ENCODE measurements around the gene NECTIN2.

The NECTIN2 gene

DNA sequence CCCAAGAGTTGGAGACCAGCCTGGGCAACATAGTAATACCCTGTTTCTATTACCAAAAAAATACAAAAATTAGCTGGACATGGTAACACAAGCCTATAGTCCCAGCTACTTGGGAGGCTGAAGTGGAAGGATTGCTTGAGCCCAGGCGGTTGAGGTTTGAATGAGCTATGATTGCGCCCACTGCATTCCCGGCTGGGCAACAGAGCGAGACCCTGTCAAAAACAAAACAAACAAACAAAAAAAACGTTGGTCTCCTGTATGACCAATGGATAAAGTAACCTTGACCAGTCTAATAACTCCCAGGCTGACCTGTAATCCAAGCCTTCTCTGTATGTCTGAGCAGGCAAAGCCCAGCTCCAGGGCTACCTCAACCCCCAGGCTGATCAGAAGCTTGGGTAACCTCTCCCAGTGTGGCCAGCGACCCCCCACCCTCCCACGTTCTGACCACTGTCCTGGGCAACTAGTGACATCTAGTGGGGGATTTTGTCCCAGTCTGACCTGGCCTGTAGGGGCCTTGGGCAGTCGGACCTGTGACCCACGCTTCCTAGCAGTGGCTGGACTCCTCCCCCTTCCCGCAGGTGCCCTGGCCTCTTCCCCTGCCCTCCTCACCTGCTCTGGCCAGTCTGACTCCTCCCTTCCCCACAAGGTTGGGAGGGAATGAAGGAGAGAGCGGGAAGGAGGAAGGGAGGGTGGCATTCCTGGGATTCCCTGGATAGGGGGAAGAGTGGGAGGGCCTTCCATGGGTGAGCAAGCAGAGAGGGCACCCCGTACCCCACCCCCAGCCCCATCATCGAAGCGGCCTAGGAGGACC lies 38.2 kb upstream of the NECTIN2 start:
- peak; percentile 69 for ATAC-seq
- TF ChIP-seq, protein P1, sequence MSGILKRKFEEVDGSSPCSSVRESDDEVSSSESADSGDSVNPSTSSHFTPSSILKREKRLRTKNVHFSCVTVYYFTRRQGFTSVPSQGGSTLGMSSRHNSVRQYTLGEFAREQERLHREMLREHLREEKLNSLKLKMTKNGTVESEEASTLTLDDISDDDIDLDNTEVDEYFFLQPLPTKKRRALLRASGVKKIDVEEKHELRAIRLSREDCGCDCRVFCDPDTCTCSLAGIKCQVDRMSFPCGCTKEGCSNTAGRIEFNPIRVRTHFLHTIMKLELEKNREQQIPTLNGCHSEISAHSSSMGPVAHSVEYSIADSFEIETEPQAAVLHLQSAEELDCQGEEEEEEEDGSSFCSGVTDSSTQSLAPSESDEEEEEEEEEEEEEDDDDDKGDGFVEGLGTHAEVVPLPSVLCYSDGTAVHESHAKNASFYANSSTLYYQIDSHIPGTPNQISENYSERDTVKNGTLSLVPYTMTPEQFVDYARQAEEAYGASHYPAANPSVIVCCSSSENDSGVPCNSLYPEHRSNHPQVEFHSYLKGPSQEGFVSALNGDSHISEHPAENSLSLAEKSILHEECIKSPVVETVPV (CRISPR knock-in tag; IDR thresholded peaks at IDR 0.05): no peak

- TF ChIP-seq TCF4 (CRISPR knock-in tag; IDR thresholded peaks at IDR 0.05; ENCODE audit: borderline replicate concordance): no peak
- TF ChIP-seq, protein P1 (CRISPR knock-in tag; IDR thresholded peaks at IDR 0.05): no peak
- TF ChIP-seq, protein P2, sequence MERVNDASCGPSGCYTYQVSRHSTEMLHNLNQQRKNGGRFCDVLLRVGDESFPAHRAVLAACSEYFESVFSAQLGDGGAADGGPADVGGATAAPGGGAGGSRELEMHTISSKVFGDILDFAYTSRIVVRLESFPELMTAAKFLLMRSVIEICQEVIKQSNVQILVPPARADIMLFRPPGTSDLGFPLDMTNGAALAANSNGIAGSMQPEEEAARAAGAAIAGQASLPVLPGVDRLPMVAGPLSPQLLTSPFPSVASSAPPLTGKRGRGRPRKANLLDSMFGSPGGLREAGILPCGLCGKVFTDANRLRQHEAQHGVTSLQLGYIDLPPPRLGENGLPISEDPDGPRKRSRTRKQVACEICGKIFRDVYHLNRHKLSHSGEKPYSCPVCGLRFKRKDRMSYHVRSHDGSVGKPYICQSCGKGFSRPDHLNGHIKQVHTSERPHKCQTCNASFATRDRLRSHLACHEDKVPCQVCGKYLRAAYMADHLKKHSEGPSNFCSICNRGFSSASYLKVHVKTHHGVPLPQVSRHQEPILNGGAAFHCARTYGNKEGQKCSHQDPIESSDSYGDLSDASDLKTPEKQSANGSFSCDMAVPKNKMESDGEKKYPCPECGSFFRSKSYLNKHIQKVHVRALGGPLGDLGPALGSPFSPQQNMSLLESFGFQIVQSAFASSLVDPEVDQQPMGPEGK (CRISPR knock-in tag; IDR thresholded peaks at IDR 0.05; ENCODE audit: borderline replicate concordance): no peak
- no peak for TF ChIP-seq TOX (CRISPR knock-in tag; IDR thresholded peaks at IDR 0.05; ENCODE audit: borderline replicate concordance)
- TF ChIP-seq OSR1 (CRISPR knock-in tag; IDR thresholded peaks at IDR 0.05): no peak
- no peak for TF ChIP-seq ZNF70 (CRISPR knock-in tag; IDR thresholded peaks at IDR 0.05)
- TF ChIP-seq ZNF565 (CRISPR knock-in tag; conservative IDR thresholded peaks at IDR 0.05; ENCODE audit: low read depth): no peak
- no peak for TF ChIP-seq GLIS3 (CRISPR knock-in tag; IDR thresholded peaks at IDR 0.05)
- TF ChIP-seq ZFP3 (CRISPR knock-in tag; IDR thresholded peaks at IDR 0.05): no peak
- ATAC-seq: peak; percentile 71
Measured at GRCh38 chr19:44808463-44809371, 37.4 kb upstream of the NECTIN2 start, which contains the start of gene BCAM. TSS of gene BCAM (plus strand) at chr19:44809103. CDS start at chr19:44809125, 22 bp downstream.

DNA sequence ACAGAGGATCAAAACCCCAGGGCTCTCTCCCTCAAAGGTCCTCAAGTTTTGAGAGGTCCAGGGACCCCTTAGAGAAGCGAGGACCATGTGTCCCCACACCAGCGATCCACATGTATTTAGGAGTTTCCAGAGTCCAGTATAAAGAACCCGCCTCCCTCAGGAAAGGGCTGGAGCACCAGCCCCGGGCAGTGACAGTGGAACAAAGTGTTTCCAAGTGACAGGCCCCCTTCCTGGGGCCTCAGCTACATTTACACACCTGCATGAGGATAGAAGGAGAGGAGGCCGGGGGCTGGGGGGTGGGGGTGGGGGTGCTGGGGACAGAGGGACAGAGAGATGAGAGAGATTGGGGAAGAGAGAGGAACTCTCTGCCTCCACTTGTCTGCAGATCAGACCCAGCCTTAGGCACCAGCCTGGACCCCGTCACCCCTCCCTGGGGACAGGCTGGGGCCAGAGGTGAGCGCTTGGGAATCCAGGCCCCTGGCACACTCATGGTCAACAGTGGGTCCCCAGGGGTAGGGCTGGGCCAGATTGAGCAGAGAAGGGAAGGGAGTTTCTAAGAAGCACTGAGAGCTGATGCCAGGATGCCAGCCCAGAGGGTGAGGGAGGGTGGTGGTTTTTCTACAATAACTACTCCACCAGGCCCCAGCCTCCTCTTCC lies 36.4 kb upstream of the NECTIN2 start:
- TF ChIP-seq, protein P3, sequence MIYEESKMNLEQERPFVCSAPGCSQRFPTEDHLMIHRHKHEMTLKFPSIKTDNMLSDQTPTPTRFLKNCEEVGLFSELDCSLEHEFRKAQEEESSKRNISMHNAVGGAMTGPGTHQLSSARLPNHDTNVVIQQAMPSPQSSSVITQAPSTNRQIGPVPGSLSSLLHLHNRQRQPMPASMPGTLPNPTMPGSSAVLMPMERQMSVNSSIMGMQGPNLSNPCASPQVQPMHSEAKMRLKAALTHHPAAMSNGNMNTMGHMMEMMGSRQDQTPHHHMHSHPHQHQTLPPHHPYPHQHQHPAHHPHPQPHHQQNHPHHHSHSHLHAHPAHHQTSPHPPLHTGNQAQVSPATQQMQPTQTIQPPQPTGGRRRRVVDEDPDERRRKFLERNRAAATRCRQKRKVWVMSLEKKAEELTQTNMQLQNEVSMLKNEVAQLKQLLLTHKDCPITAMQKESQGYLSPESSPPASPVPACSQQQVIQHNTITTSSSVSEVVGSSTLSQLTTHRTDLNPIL (CRISPR knock-in tag; IDR thresholded peaks at IDR 0.05; ENCODE audit: low read depth): no peak
- TF ChIP-seq BACH2 (CRISPR knock-in tag; IDR thresholded peaks at IDR 0.05; ENCODE audit: borderline replicate concordance) (no peak), ZC3H10 (CRISPR knock-in tag; IDR thresholded peaks at IDR 0.05) (no peak), ZNF565 (CRISPR knock-in tag; conservative IDR thresholded peaks at IDR 0.05; ENCODE audit: low read depth) (no peak), ESRRG (CRISPR knock-in tag; IDR thresholded peaks at IDR 0.05) (no peak), ZNF70 (CRISPR knock-in tag; IDR thresholded peaks at IDR 0.05) (no peak), SNAI2 (CRISPR knock-in tag; IDR thresholded peaks at IDR 0.05) (no peak), ZFP3 (CRISPR knock-in tag; IDR thresholded peaks at IDR 0.05) (no peak), TOX (CRISPR knock-in tag; IDR thresholded peaks at IDR 0.05; ENCODE audit: borderline replicate concordance) (no peak), ZNF8 (CRISPR knock-in tag; IDR thresholded peaks at IDR 0.05) (no peak), CSDC2 (CRISPR knock-in tag; IDR thresholded peaks at IDR 0.05) (no peak)
- TF ChIP-seq, protein P1 (CRISPR knock-in tag; IDR thresholded peaks at IDR 0.05): no peak
- no peak for ATAC-seq

All from SK-N-SH treated with all-trans-retinoic acid at 6 μM for 48 hours (cell line).